ENCODE data around the gene ADGRB3.
"Not testable (repeated sequence)": the region's sequence is repeated elsewhere in the genome, so short reads cannot be mapped to it uniquely, and the experiment has no call there.

Gene ADGRB3

GRCh38 chr6:69422020-69422419, 786.9 kb downstream of the ADGRB3 start:
- DNase-seq (ENCODE audit: low read depth) = no peak
- H3K4me3 ChIP-seq (ENCODE audit: low read depth, low read length) = no peak overlapping the region

GRCh38 chr6:69422475-69422874, 787.4 kb downstream of the ADGRB3 start:
- no peak overlapping the region for H3K4me3 ChIP-seq (ENCODE audit: low read depth, low read length)
- DNase-seq (ENCODE audit: low read depth) = no peak

GRCh38 chr6:69423785-69424184, 788.7 kb downstream of the ADGRB3 start:
- no peak for DNase-seq (ENCODE audit: low read depth)
- H3K4me3 ChIP-seq (ENCODE audit: low read depth, low read length) = no peak overlapping the region

GRCh38 chr6:69424581-69424980, 789.5 kb downstream of the ADGRB3 start:
- no peak overlapping the region for H3K4me3 ChIP-seq (ENCODE audit: low read depth, low read length)
- no peak for DNase-seq (ENCODE audit: low read depth)

GRCh38 chr6:69427882-69428281, 792.8 kb downstream of the ADGRB3 start:
- H3K4me3 ChIP-seq (ENCODE audit: low read depth, low read length) = no peak overlapping the region
- no peak for DNase-seq (ENCODE audit: low read depth)

GRCh38 chr6:69432168-69432567, 797.1 kb downstream of the ADGRB3 start:
- H3K4me3 ChIP-seq (ENCODE audit: low read depth, low read length); DNase-seq (ENCODE audit: low read depth): not testable (repeated sequence)

GRCh38 chr6:69433116-69433515, 798.0 kb downstream of the ADGRB3 start:
- DNase-seq (ENCODE audit: low read depth); H3K4me3 ChIP-seq (ENCODE audit: low read depth, low read length): not testable (repeated sequence)

- no peak overlapping the region for H3K4me3 ChIP-seq (ENCODE audit: low read depth, low read length)
- no peak for DNase-seq (ENCODE audit: low read depth)
Measured at GRCh38 chr6:69438113-69438512, 803.0 kb downstream of the ADGRB3 start.
